ENCODE measurements around the gene TMEM139. TPM values are rescaled to one million over a fixed set of nuclear protein-coding genes. Genes with fewer than 3 reads are reported as not detected.
"Not testable (repeated sequence)": the region's sequence is repeated elsewhere in the genome, so short reads cannot be mapped to it uniquely, and the experiment has no call there.

Gene TMEM139
- total RNA-seq, 6 experiments from 2014 or later: 0.25 TPM; not detected in 5

GRCh38 chr7:143289421-143289820 lies 4.7 kb downstream of the TMEM139 start:
- DNase-seq: no peak
- Mint-ChIP-seq H3K27ac (peak overlapping the region; percentile 89), H3K27me3 (ENCODE audit: insufficient read depth) (peaks cover 6% of the 10 kb centered on the region; the same call in 1 of the 2 replicates), H3K9me3 (peaks cover 4% of the 10 kb centered on the region; the same call in 1 of the 2 replicates), H3K4me1 (ENCODE audit: low read depth) (peaks cover 54% of the 10 kb centered on the region), H3K4me3 (peak overlapping the region; percentile 98), H3K36me3 (ENCODE audit: low read depth) (peaks cover 39% of the 10 kb centered on the region)
- TF ChIP-seq CTCF (IDR thresholded peaks at IDR 0.05): no peak

GRCh38 chr7:143289888-143290287 lies 5.1 kb downstream of the TMEM139 start:
- H3K9me3 Mint-ChIP-seq; H3K27me3 Mint-ChIP-seq (ENCODE audit: insufficient read depth); DNase-seq: not testable (repeated sequence)
- H3K4me3 Mint-ChIP-seq: peak overlapping the region; percentile 98
- H3K36me3 Mint-ChIP-seq (ENCODE audit: low read depth): peaks cover 44% of the 10 kb centered on the region
- peak overlapping the region; percentile 81; the same call in 1 of the 2 replicates for H3K27ac Mint-ChIP-seq
- peaks cover 54% of the 10 kb centered on the region for H3K4me1 Mint-ChIP-seq (ENCODE audit: low read depth)

GRCh38 chr7:143290293-143290692 lies 5.5 kb downstream of the TMEM139 start:
- Mint-ChIP-seq H3K4me1 (ENCODE audit: low read depth) (peaks cover 54% of the 10 kb centered on the region), H3K4me3 (peak overlapping the region; percentile 98), H3K36me3 (ENCODE audit: low read depth) (peaks cover 47% of the 10 kb centered on the region), H3K27ac (peak overlapping the region; percentile 81; the same call in 1 of the 2 replicates), H3K27me3 (ENCODE audit: insufficient read depth) (peaks cover 2% of the 10 kb centered on the region; the same call in 1 of the 2 replicates), H3K9me3 (peaks cover 4% of the 10 kb centered on the region; the same call in 1 of the 2 replicates)
- no peak for DNase-seq
- no peak for TF ChIP-seq CTCF (IDR thresholded peaks at IDR 0.05)

GRCh38 chr7:143292876-143293275 lies 8.1 kb downstream of the TMEM139 start:
- no peak for TF ChIP-seq CTCF (IDR thresholded peaks at IDR 0.05)
- Mint-ChIP-seq H3K4me3 (no peak overlapping the region), H3K27ac (no peak overlapping the region), H3K4me1 (ENCODE audit: low read depth) (peaks cover 64% of the 10 kb centered on the region), H3K36me3 (ENCODE audit: low read depth) (peaks cover 53% of the 10 kb centered on the region), H3K9me3 (peaks cover 1% of the 10 kb centered on the region; the same call in 1 of the 2 replicates), H3K27me3 (ENCODE audit: insufficient read depth) (no peaks in the 10 kb centered on the region)
- DNase-seq: no peak

GRCh38 chr7:143295870-143296269 lies 11.1 kb downstream of the TMEM139 start:
- no peak for TF ChIP-seq CTCF (IDR thresholded peaks at IDR 0.05)
- H3K4me1 Mint-ChIP-seq (ENCODE audit: low read depth): peaks cover 63% of the 10 kb centered on the region
- peak overlapping the region; percentile 16; the same call in 1 of the 2 replicates for H3K4me3 Mint-ChIP-seq
- H3K27me3 Mint-ChIP-seq (ENCODE audit: insufficient read depth): no peaks in the 10 kb centered on the region
- H3K36me3 Mint-ChIP-seq (ENCODE audit: low read depth): peaks cover 56% of the 10 kb centered on the region
- DNase-seq: peak; percentile 72
- peak overlapping the region; percentile 57 for H3K27ac Mint-ChIP-seq
- H3K9me3 Mint-ChIP-seq: no peaks in the 10 kb centered on the region

- TF ChIP-seq CTCF (IDR thresholded peaks at IDR 0.05): no peak
- H3K9me3 Mint-ChIP-seq: no peaks in the 10 kb centered on the region
- H3K27ac Mint-ChIP-seq: peak overlapping the region; percentile 57; the same call in 1 of the 2 replicates
- DNase-seq: no peak
- H3K27me3 Mint-ChIP-seq (ENCODE audit: insufficient read depth): no peaks in the 10 kb centered on the region
- peaks cover 63% of the 10 kb centered on the region for H3K4me1 Mint-ChIP-seq (ENCODE audit: low read depth)
- H3K36me3 Mint-ChIP-seq (ENCODE audit: low read depth): peaks cover 57% of the 10 kb centered on the region
- H3K4me3 Mint-ChIP-seq: peak overlapping the region; percentile 16; the same call in 1 of the 2 replicates
Observed at GRCh38 chr7:143296686-143297085, 11.9 kb downstream of the TMEM139 start.
